Measurements from ENCODE around the gene PLOD3.

PLOD3 gene

GRCh38 chr7:101172854-101173751 is 44.3 kb downstream of the PLOD3 start:
- no peak overlapping the region for H3K27ac ChIP-seq (ENCODE audit: low read depth, low read length, poor library complexity, severe bottlenecking)
- no peak overlapping the region for H3K9ac ChIP-seq (ENCODE audit: low read length)
- no peaks in the 10 kb centered on the region for H3K79me2 ChIP-seq (ENCODE audit: insufficient read depth, low read length)
- no peaks in the 10 kb centered on the region for H3F3A ChIP-seq (ENCODE audit: insufficient read depth, low read length)
- TF ChIP-seq CTCF (IDR thresholded peaks at IDR 0.05; ENCODE audit: low read length) (no peak), EZH2 (IDR thresholded peaks at IDR 0.05; ENCODE audit: borderline replicate concordance, low read length) (no peak)
- no peak overlapping the region for H3K4me3 ChIP-seq (ENCODE audit: low read depth, low read length, poor library complexity, severe bottlenecking)
- H3K9me3 ChIP-seq (ENCODE audit: low read length) = no peaks in the 10 kb centered on the region
- no peak overlapping the region for H2AFZ ChIP-seq (ENCODE audit: low read length)
- no peaks in the 10 kb centered on the region for H4K20me1 ChIP-seq (ENCODE audit: insufficient read depth, low read length)
- H3K36me3 ChIP-seq (ENCODE audit: insufficient read depth, low read length) = no peaks in the 10 kb centered on the region
- no peak overlapping the region for H3K4me2 ChIP-seq (ENCODE audit: low read length)
- no peaks in the 10 kb centered on the region for H3K9me2 ChIP-seq (ENCODE audit: low read depth, low read length)
- no peaks in the 10 kb centered on the region for H3K4me1 ChIP-seq (ENCODE audit: insufficient read depth, low read length, severe bottlenecking)
- H3K27me3 ChIP-seq (ENCODE audit: insufficient read depth, low read length) = peaks cover 18% of the 10 kb centered on the region

- Histone ChIP-seq H3K4me2 (ENCODE audit: low read length) (no peak overlapping the region), H3K9me3 (ENCODE audit: low read length) (no peaks in the 10 kb centered on the region), H3K9me2 (ENCODE audit: low read depth, low read length) (no peaks in the 10 kb centered on the region), H3K27me3 (ENCODE audit: insufficient read depth, low read length) (peaks cover 10% of the 10 kb centered on the region), H3F3A (ENCODE audit: insufficient read depth, low read length) (no peaks in the 10 kb centered on the region), H3K9ac (ENCODE audit: low read length) (no peak overlapping the region), H3K4me3 (ENCODE audit: low read depth, low read length, poor library complexity, severe bottlenecking) (no peak overlapping the region), H3K79me2 (ENCODE audit: insufficient read depth, low read length) (no peaks in the 10 kb centered on the region), H3K27ac (ENCODE audit: low read depth, low read length, poor library complexity, severe bottlenecking) (no peak overlapping the region), H3K4me1 (ENCODE audit: insufficient read depth, low read length, severe bottlenecking) (no peaks in the 10 kb centered on the region), H2AFZ (ENCODE audit: low read length) (no peak overlapping the region), H3K36me3 (ENCODE audit: insufficient read depth, low read length) (no peaks in the 10 kb centered on the region), H4K20me1 (ENCODE audit: insufficient read depth, low read length) (no peaks in the 10 kb centered on the region)
- TF ChIP-seq EZH2 (IDR thresholded peaks at IDR 0.05; ENCODE audit: borderline replicate concordance, low read length) = no peak
- no peak for TF ChIP-seq CTCF (IDR thresholded peaks at IDR 0.05; ENCODE audit: low read length)
These were observed 45.2 kb downstream of the PLOD3 start for GRCh38 chr7:101172005-101172853.

- Histone ChIP-seq H3K9ac (ENCODE audit: low read length) (no peak overlapping the region), H4K20me1 (ENCODE audit: insufficient read depth, low read length) (no peaks in the 10 kb centered on the region), H3K4me3 (ENCODE audit: low read depth, low read length, poor library complexity, severe bottlenecking) (no peak overlapping the region), H3K27me3 (ENCODE audit: insufficient read depth, low read length) (peaks cover 10% of the 10 kb centered on the region), H3K79me2 (ENCODE audit: insufficient read depth, low read length) (no peaks in the 10 kb centered on the region), H3F3A (ENCODE audit: insufficient read depth, low read length) (no peaks in the 10 kb centered on the region), H3K36me3 (ENCODE audit: insufficient read depth, low read length) (no peaks in the 10 kb centered on the region), H3K4me1 (ENCODE audit: insufficient read depth, low read length, severe bottlenecking) (no peaks in the 10 kb centered on the region), H3K9me2 (ENCODE audit: low read depth, low read length) (no peaks in the 10 kb centered on the region), H3K27ac (ENCODE audit: low read depth, low read length, poor library complexity, severe bottlenecking) (no peak overlapping the region), H3K9me3 (ENCODE audit: low read length) (no peaks in the 10 kb centered on the region), H2AFZ (ENCODE audit: low read length) (no peak overlapping the region), H3K4me2 (ENCODE audit: low read length) (no peak overlapping the region)
- no peak for TF ChIP-seq EZH2 (IDR thresholded peaks at IDR 0.05; ENCODE audit: borderline replicate concordance, low read length)
- 0 out of 2 replicates have a peak, but pooled peaks have one; percentile 7 for TF ChIP-seq CTCF (IDR thresholded peaks at IDR 0.05; ENCODE audit: low read length)
These were observed 45.9 kb downstream of the PLOD3 start for GRCh38 chr7:101171442-101171837.
